HEK293T (cell line): ENCODE data around the gene ACOD1.
"Not testable (repeated sequence)": the region's sequence is repeated elsewhere in the genome, so short reads cannot be mapped to it uniquely, and the experiment has no call there.

Experiments used
- CTCF ChIA-PET: fragments of 350-600 bp; formaldehyde crosslinking; extraction: SDS; loops from one replicate; lab custom pipeline; 2021; ENCODE audit warnings: antibody characterized with exemption, inconsistent platforms; lab: Yijun Ruan, JAX
- POLR2A ChIA-PET: fragments of 350-600 bp; formaldehyde crosslinking; extraction: SDS; loops from one replicate; lab custom pipeline; 2020; ENCODE audit warnings: antibody characterized with exemption, inconsistent platforms; lab: Yijun Ruan, JAX
- DNase-seq: peaks from one replicate; pipeline ENCODE4 v3.0.0; 2012; ENCODE audit warnings: mixed read lengths; ENCODE audit errors: extremely low spot score
- ARNT ChIP-seq: fragments of 450-650 bp; IDR thresholded peaks from 2 replicates; pipeline ENCODE4 v1.6.1; 2017; ENCODE audit warnings: mild to moderate bottlenecking
- BHLHE40 ChIP-seq: fragments of 450-650 bp; IDR thresholded peaks from 2 replicates; pipeline ENCODE4 v1.6.1; 2016; ENCODE audit warnings: mild to moderate bottlenecking, moderate library complexity, borderline replicate concordance
- CTBP1 ChIP-seq: fragments of 450-650 bp; IDR thresholded peaks from 2 replicates; pipeline ENCODE4 v1.6.1; 2016; ENCODE audit warnings: borderline replicate concordance
- ELF4 ChIP-seq: fragments of 450-650 bp; IDR thresholded peaks from 2 replicates; pipeline ENCODE4 v1.6.1; 2017; ENCODE audit warnings: antibody characterized with exemption
- FOXA1 ChIP-seq: fragments of 450-650 bp; IDR thresholded peaks from 2 replicates; pipeline ENCODE4 v1.6.1; 2016; ENCODE audit warnings: mild to moderate bottlenecking
- FOXK2 ChIP-seq: fragments of 450-650 bp; IDR thresholded peaks from 2 replicates; pipeline ENCODE4 v1.6.1; 2016; ENCODE audit warnings: mild to moderate bottlenecking
- FOXM1 ChIP-seq: fragments of 450-650 bp; IDR thresholded peaks from 2 replicates; pipeline ENCODE4 v1.6.1; 2017; ENCODE audit warnings: mild to moderate bottlenecking, borderline replicate concordance
- HDGF ChIP-seq: fragments of 450-650 bp; IDR thresholded peaks from 2 replicates; pipeline ENCODE4 v1.6.1; 2017; ENCODE audit warnings: antibody characterized with exemption, borderline replicate concordance
- L3MBTL2 ChIP-seq: fragments of 450-650 bp; conservative IDR thresholded peaks from 2 replicates; pipeline ENCODE4 v1.6.1; 2016; ENCODE audit warnings: mild to moderate bottlenecking
- LEF1 ChIP-seq: fragments of 450-650 bp; IDR thresholded peaks from 2 replicates; pipeline ENCODE4 v1.6.1; 2017; ENCODE audit warnings: mild to moderate bottlenecking, borderline replicate concordance
- NFRKB ChIP-seq: fragments of 450-650 bp; IDR thresholded peaks from 2 replicates; pipeline ENCODE4 v1.6.1; 2016; ENCODE audit warnings: mild to moderate bottlenecking, moderate library complexity
- PKNOX1 ChIP-seq: fragments of 450-650 bp; IDR thresholded peaks from 2 replicates; pipeline ENCODE4 v1.6.1; 2016
- SP1 ChIP-seq: fragments of 450-650 bp; IDR thresholded peaks from 2 replicates; pipeline ENCODE4 v1.6.1; 2017
- SUZ12 ChIP-seq: fragments of 450-650 bp; IDR thresholded peaks from 2 replicates; pipeline ENCODE4 v1.6.1; 2016; ENCODE audit warnings: mild to moderate bottlenecking
- TARDBP ChIP-seq: fragments of 450-650 bp; IDR thresholded peaks from 2 replicates; pipeline ENCODE4 v1.6.1; 2016
- ZNF384 ChIP-seq: fragments of 450-650 bp; IDR thresholded peaks from 2 replicates; pipeline ENCODE4 v1.6.1; 2016

The ACOD1 gene

DNA sequence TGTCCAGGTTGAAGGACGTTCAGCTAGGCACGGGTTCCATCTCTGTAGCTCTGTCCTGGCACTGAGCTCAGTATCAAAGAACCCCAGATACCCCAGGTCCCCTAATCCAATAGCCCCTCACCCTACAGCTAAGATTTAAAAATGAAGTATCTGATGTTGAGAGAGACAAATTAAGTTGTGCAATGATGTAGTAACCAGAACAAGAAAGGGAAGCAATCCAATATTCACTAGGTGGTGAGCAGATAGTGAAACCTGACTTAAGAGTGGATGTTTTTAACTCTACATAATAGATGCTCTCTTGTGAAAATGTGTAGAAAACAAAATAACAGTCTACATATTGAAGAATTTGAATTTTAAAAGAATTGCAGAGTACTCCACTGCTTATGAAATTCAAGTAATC lies 1.8 kb downstream of the ACOD1 start:
- no peak for DNase-seq
- POLR2A ChIA-PET = no interaction called here

GRCh38 chr13:76953968-76954367 lies 5.7 kb downstream of the ACOD1 start:
- no peak for DNase-seq
- ChIA-PET CTCF (no interaction called here), POLR2A (no interaction called here)
- TF ChIP-seq CTBP1 = no peak
- TF ChIP-seq ARNT = no peak
- TF ChIP-seq ZNF384 = no peak
- TF ChIP-seq HDGF = no peak
- no peak for TF ChIP-seq FOXA1
- no peak for TF ChIP-seq ELF4
- TF ChIP-seq FOXK2 = no peak
- TF ChIP-seq NFRKB = no peak
- no peak for TF ChIP-seq SUZ12
- no peak for TF ChIP-seq BHLHE40
- no peak for TF ChIP-seq LEF1
- TF ChIP-seq L3MBTL2 = no peak
- TF ChIP-seq FOXM1 = no peak
- no peak for TF ChIP-seq SP1
- TF ChIP-seq PKNOX1 = no peak
- TF ChIP-seq TARDBP = no peak

More for the DNA sequence above, 1.8 kb downstream of the ACOD1 start:
- CTCF ChIA-PET = interaction anchor here (0.6 kb wide), 1 partner anchor 30 kb away, joined by 3 read pairs; no protein-coding TSS in a partner anchor
- TF ChIP-seq NFRKB (no peak), ARNT (no peak)

GRCh38 chr13:76954538-76954937 lies 6.2 kb downstream of the ACOD1 start:
- POLR2A ChIA-PET = no interaction called here
- DNase-seq = no peak
- CTCF ChIA-PET = no interaction called here
- no peak for TF ChIP-seq TARDBP
- no peak for TF ChIP-seq ELF4
- no peak for TF ChIP-seq FOXM1
- TF ChIP-seq ARNT = no peak
- TF ChIP-seq HDGF = no peak
- TF ChIP-seq SP1 = no peak
- no peak for TF ChIP-seq FOXA1
- TF ChIP-seq FOXK2 = no peak
- no peak for TF ChIP-seq LEF1
- no peak for TF ChIP-seq PKNOX1
- no peak for TF ChIP-seq L3MBTL2
- TF ChIP-seq CTBP1 = no peak
- no peak for TF ChIP-seq NFRKB
- no peak for TF ChIP-seq ZNF384
- no peak for TF ChIP-seq SUZ12
- no peak for TF ChIP-seq BHLHE40

DNA sequence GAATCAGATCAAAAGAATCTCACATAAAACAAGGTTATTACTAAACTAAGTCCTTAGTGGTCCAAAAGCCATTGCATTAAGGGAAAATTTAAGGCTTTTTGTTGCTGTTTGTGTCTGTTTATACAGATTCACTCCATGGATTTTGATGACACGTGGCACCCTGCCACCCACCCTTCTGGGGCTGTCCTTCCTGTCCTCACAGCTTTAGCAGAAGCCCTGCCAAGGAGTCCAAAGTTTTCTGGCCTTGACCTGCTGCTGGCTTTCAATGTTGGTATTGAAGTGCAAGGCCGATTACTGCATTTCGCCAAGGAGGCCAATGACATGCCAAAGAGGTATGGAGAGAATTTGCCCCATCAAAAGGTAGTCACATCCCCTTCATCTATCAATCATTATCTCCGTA lies 6.9 kb downstream of the ACOD1 start:
- DNase-seq = no peak
- CTCF ChIA-PET = interaction anchor here (1.0 kb wide), 1 partner anchor 51 kb away, joined by 3 read pairs; no protein-coding TSS in a partner anchor
- no peak for TF ChIP-seq ZNF384
- TF ChIP-seq SP1 = no peak
- TF ChIP-seq LEF1 = no peak
- TF ChIP-seq SUZ12 = no peak
- POLR2A ChIA-PET = no interaction called here

DNA sequence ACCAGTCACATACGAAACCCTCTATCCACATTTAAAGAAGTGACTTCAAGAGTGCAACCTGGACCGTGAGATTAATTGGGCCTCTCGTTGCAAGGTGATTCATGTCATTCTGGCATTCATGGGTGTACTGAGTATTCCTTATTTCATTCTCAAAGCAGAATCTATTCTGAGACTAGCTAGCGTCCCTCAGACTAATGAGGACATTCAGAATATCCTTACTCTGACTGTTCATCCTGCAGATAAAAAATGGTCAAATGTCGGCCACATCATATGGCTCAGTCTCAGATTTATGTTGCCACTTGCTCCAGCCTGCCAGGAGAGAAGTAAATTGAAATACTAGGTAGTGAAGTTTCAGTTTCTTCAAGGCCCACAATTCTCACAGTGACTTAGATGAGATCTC lies 7.3 kb downstream of the ACOD1 start:
- ChIA-PET CTCF (interaction anchor here (1.0 kb wide), 1 partner anchor 52 kb away, joined by 3 read pairs; no protein-coding TSS in a partner anchor), POLR2A (no interaction called here)
- TF ChIP-seq HDGF (no peak), ELF4 (no peak), SP1 (no peak), TARDBP (no peak), BHLHE40 (no peak), FOXK2 (no peak)
- DNase-seq = no peak

GRCh38 chr13:76958841-76959432 lies 10.6 kb downstream of the ACOD1 start:
- ChIA-PET POLR2A (no interaction called here), CTCF (no interaction called here)
- TF ChIP-seq PKNOX1 (no peak), TARDBP (no peak), FOXM1 (no peak)
- DNase-seq = no peak

DNA sequence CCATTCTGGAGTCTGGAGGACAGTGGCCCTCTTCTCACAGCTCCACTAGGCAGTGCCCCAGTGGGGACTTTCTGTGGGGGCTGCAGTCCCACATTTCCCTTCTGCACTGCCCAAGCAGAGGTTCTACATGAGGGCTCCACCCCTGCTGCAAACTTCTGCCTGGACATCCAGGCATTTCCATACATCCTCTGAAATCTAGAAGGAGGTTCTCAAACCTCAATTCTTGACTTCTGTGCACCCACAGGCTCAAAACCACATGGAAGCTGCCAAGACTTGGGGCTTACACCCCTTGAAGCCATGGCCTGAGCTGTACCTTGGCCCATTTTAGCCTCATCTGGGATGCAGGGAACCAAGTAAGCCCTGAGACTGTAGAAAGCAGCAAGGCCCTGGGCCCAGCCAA lies 11.4 kb downstream of the ACOD1 start:
- POLR2A ChIA-PET, DNase-seq, CTCF ChIA-PET: not testable (repeated sequence)
